A549 (cell line): ENCODE measurements around the gene TAF15.

ENCODE experiments used
- CTCF ChIP-seq: fragments of >200 bp; sonication (Bioruptor Twin); formaldehyde crosslinking; IDR thresholded peaks from 3 replicates; pipeline ENCODE4 v1.5.1; 2016
- EP300 ChIP-seq, 2 experiments: fragments of >200 bp; sonication (Bioruptor Twin); formaldehyde crosslinking; IDR thresholded peaks; 2 replicates in 1 of 2; 3 replicates in 1 of 2; pipeline ENCODE4 v1.6.1; 2016 to 2017
- MAX ChIP-seq: IDR thresholded peaks from 2 replicates; pipeline ENCODE4 v1.6.1; 2012
- MYC ChIP-seq: IDR thresholded peaks from 2 replicates; pipeline ENCODE4 v1.6.1; 2012; ENCODE audit warnings: mild to moderate bottlenecking, inconsistent platforms, low read length, improper control_type of control experiment, borderline replicate concordance
- RAD21 ChIP-seq, 2 experiments: fragments of >200 bp in 1 of 2; sonication (Bioruptor Twin) in 1 of 2; formaldehyde crosslinking in 1 of 2; IDR thresholded peaks in 1 of 2; conservative IDR thresholded peaks in 1 of 2; 2 replicates in 1 of 2; 3 replicates in 1 of 2; pipeline ENCODE4 v1.6.1; 2012 to 2018; ENCODE audit warnings: inconsistent platforms in 1 of 2
- SMC3 ChIP-seq: fragments of >200 bp; sonication (Bioruptor Twin); formaldehyde crosslinking; IDR thresholded peaks from 3 replicates; pipeline ENCODE4 v1.6.1; 2018; ENCODE audit warnings: inconsistent platforms
- ZFP36 ChIP-seq: fragments of 450-650 bp; IDR thresholded peaks from 2 replicates; pipeline ENCODE4 v1.6.1; 2014; ENCODE audit warnings: borderline replicate concordance; ENCODE audit not compliant: partially characterized antibody

- TF ChIP-seq CTCF (peak; percentile 94), RAD21 (conservative IDR thresholded peaks at IDR 0.05 in 1 of 2, IDR thresholded peaks at IDR 0.05 in 1 of 2) (peak; percentile 85 to 96), ZFP36 (no peak), MYC (peak; percentile 55; the same call in 1 of the 2 replicates), EP300 (IDR thresholded peaks at IDR 0.05) (no peak), MAX (peak; percentile 93), SMC3 (peak; percentile 99)
Measured at GRCh38 chr17:35764123-35764991, 44.9 kb upstream of the TAF15 start.
